ENCODE measurements around the gene TSPAN2.

- TF ChIP-seq POLR2A (IDR thresholded peaks at IDR 0.05): no peak
- no peak for TF ChIP-seq CTCF (IDR thresholded peaks at IDR 0.05)
Measured at GRCh38 chr1:115064461-115064860, 24.8 kb downstream of the TSPAN2 start.

Data from body of pancreas (tissue), 4 donors.